A673 (cell line): ENCODE data around the gene SETD3.

Experiments used
- CTCF ChIP-seq: fragments of 300-800, 200-600 bp; sonication (generic); conservative IDR thresholded peaks from 2 replicates; pipeline ENCODE4 v1.5.1; 2017; ENCODE audit warnings: low read depth, mild to moderate bottlenecking, antibody characterized with exemption, low read length, moderate library complexity, mixed read lengths
- EZH2 ChIP-seq: fragments of 200-600 bp; sonication (generic); IDR thresholded peaks from 2 replicates; pipeline ENCODE4 v1.6.1; 2017; ENCODE audit warnings: borderline replicate concordance, low read depth, mild to moderate bottlenecking, mixed read lengths, antibody characterized with exemption, low read length; ENCODE audit not compliant: poor library complexity, severe bottlenecking

- TF ChIP-seq CTCF: no peak
- no peak for TF ChIP-seq EZH2
These were observed 124.5 kb downstream of the SETD3 start for GRCh38 chr14:99356031-99356608.
